Measurements from ENCODE around the gene MED22. TPM values are rescaled to one million over a fixed set of nuclear protein-coding genes. Genes with fewer than 3 reads are reported as not detected.

MED22 gene
- polyA plus RNA-seq, 1 donor (not counting 4 experiments of a cell fraction or from before 2014, with no cell fraction given), result 15.9 TPM

DNA sequence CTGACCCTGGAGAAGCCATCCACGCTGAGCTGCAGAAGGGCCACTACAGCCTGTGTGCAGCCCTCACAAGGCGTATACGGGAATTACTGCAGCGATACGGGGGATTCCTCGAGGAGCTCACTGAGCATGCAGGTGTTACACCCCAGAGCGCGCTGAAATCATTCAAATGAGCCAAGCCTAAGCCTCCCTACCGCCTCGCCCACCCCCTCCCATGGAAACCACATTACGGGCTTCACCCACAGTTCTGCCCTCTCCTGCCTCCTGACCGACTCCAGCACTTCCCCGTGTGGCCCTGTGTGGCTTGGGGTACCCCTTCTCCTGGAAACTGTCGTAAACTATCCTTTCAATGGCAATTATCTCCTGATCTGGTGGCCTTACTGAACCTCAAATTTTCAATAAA is 25.2 kb downstream of the MED22 start:
- no peak overlapping the region for H3K4me3 ChIP-seq (ENCODE audit: control insufficient read depth in 2 of 3, extremely low read depth in 1 of 3, insufficient read depth in 2 of 3, low read depth in 1 of 3, low read length in 3 of 3)
- no peaks in the 10 kb centered on the region for H3K9me1 ChIP-seq (ENCODE audit: control insufficient read depth, extremely low read depth, insufficient read depth, low read length)
- no peak for DNase-seq (ENCODE audit: low read depth, low spot score)
- peaks cover 8% of the 10 kb centered on the region for H3K27me3 ChIP-seq (ENCODE audit: control insufficient read depth, extremely low read depth, insufficient read depth, low read length)
- H3K4me1 ChIP-seq (ENCODE audit: control insufficient read depth, extremely low read depth, insufficient read depth, low read length), result no peaks in the 10 kb centered on the region
- H3K36me3 ChIP-seq (ENCODE audit: control insufficient read depth in 2 of 2, extremely low read depth in 1 of 2, insufficient read depth in 2 of 2, low read length in 2 of 2), result no peaks in the 10 kb centered on the region
- H3K9ac ChIP-seq (ENCODE audit: control insufficient read depth, extremely low read depth, insufficient read depth, low read length), result no peak overlapping the region
- H3K9me3 ChIP-seq (ENCODE audit: control insufficient read depth, low read depth, low read length), result no peaks in the 10 kb centered on the region
- no peak overlapping the region for H3K27ac ChIP-seq (ENCODE audit: control insufficient read depth, insufficient read depth, low read length)
- no peak overlapping the region for H3K4me2 ChIP-seq (ENCODE audit: control insufficient read depth, extremely low read depth, insufficient read depth, low read depth, low read length)
- H3K79me2 ChIP-seq (ENCODE audit: control insufficient read depth, insufficient read depth, low read length), result no peaks in the 10 kb centered on the region
- no peak overlapping the region for H2AFZ ChIP-seq (ENCODE audit: control insufficient read depth, low read length)
- no peak for FAIRE-seq
- TF ChIP-seq CTCF (optimal IDR thresholded peaks at IDR 0.05 in 1 of 3, IDR thresholded peaks at IDR 0.05 in 1 of 3, conservative IDR thresholded peaks at IDR 0.05 in 1 of 3; ENCODE audit: extremely low read depth in 1 of 3, insufficient read depth in 2 of 3, low read length in 3 of 3) (no peak), EZH2 (IDR thresholded peaks at IDR 0.05; ENCODE audit: low read length) (no peak)
- no peaks in the 10 kb centered on the region for H4K20me1 ChIP-seq (ENCODE audit: control insufficient read depth, extremely low read depth, insufficient read depth, low read length)
- dilution Hi-C loops (cut with MboI; ENCODE audit: extremely low pct_ligation_motif_present, low sequenced_read_pairs), result no loop called here

DNA sequence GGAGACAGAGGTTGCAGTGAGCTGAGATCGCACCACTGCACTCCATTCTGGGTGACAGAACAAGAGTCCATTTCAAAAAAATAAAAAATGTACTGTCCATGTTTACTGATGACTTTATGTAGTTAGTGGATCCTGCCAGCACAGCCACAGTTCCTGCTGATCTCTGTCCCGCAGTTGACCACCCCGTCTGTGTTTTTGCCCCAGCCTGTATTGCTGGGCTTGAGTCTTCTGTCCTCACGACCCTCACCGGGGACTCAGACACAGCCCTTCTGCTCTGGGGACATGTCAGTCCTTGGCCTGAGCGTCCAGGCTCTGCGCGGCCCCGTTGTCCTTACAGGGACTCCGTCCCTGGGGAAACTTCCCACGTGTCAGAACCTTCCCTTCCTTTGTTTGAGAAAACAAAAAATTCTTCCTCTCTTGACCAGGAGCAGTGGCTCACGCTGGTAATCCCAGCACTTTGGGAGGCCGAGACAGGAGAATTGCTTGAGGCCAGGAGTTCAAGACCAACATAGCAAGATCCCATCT is 26.5 kb downstream of the MED22 start:
- Histone ChIP-seq H4K20me1 (ENCODE audit: control insufficient read depth, extremely low read depth, insufficient read depth, low read length) (no peaks in the 10 kb centered on the region), H3K27ac (ENCODE audit: control insufficient read depth, insufficient read depth, low read length) (no peak overlapping the region), H3K27me3 (ENCODE audit: control insufficient read depth, extremely low read depth, insufficient read depth, low read length) (peaks cover 8% of the 10 kb centered on the region), H3K4me1 (ENCODE audit: control insufficient read depth, extremely low read depth, insufficient read depth, low read length) (no peaks in the 10 kb centered on the region), H3K9me3 (ENCODE audit: control insufficient read depth, low read depth, low read length) (no peaks in the 10 kb centered on the region), H3K4me2 (ENCODE audit: control insufficient read depth, extremely low read depth, insufficient read depth, low read depth, low read length) (no peak overlapping the region), H3K4me3 (ENCODE audit: control insufficient read depth in 2 of 3, extremely low read depth in 1 of 3, insufficient read depth in 2 of 3, low read depth in 1 of 3, low read length in 3 of 3) (no peak overlapping the region), H3K79me2 (ENCODE audit: control insufficient read depth, insufficient read depth, low read length) (no peaks in the 10 kb centered on the region), H3K36me3 (ENCODE audit: control insufficient read depth in 2 of 2, extremely low read depth in 1 of 2, insufficient read depth in 2 of 2, low read length in 2 of 2) (no peaks in the 10 kb centered on the region), H3K9me1 (ENCODE audit: control insufficient read depth, extremely low read depth, insufficient read depth, low read length) (no peaks in the 10 kb centered on the region), H2AFZ (ENCODE audit: control insufficient read depth, low read length) (no peak overlapping the region), H3K9ac (ENCODE audit: control insufficient read depth, extremely low read depth, insufficient read depth, low read length) (no peak overlapping the region)
- no peak for FAIRE-seq
- TF ChIP-seq CTCF (optimal IDR thresholded peaks at IDR 0.05 in 1 of 3, IDR thresholded peaks at IDR 0.05 in 1 of 3, conservative IDR thresholded peaks at IDR 0.05 in 1 of 3; ENCODE audit: extremely low read depth in 1 of 3, insufficient read depth in 2 of 3, low read length in 3 of 3) (no peak), EZH2 (IDR thresholded peaks at IDR 0.05; ENCODE audit: low read length) (no peak)
- no peak for DNase-seq (ENCODE audit: low read depth, low spot score)
- dilution Hi-C loops (cut with MboI; ENCODE audit: extremely low pct_ligation_motif_present, low sequenced_read_pairs), result no loop called here
